Stimulated activated CD4-positive, alpha-beta T cell treated with anti-CD3 and anti-CD28 coated beads, Interleukin-1b, Interleukin-23, amount 100 ng/mL, for 4 hours (primary cell): Measurements from ENCODE around the gene SLC12A4.
A peak's percentile ranks its signal among the peaks of the same experiment; 100 is the strongest.

Experiments
- DNase-seq, 2 donors: peaks; one replicate each; pipeline ENCODE4 v3.0.0-alpha.2; 2020; ENCODE audit warnings: low read depth in 2 of 2

The SLC12A4 gene

DNA sequence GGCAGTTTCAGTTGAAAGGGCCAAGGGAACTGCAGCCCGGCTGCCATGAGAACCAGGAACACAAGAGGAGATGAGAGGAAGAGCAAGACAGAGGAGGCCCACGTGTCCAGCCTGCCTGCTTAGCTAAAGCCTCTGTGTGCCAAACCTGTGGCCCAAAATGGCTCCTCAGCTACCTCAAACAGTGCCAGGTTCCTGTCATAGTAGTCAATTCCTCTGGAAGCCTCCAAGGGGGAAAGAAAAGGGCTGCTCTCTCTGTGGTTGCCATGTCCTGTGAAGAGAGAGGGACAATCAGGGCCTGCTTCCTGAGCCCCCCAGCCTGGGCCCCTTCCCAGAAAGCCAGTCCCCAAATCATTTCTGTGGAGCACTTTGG, 5.2 kb downstream of the SLC12A4 start:
- no peak for DNase-seq

DNA sequence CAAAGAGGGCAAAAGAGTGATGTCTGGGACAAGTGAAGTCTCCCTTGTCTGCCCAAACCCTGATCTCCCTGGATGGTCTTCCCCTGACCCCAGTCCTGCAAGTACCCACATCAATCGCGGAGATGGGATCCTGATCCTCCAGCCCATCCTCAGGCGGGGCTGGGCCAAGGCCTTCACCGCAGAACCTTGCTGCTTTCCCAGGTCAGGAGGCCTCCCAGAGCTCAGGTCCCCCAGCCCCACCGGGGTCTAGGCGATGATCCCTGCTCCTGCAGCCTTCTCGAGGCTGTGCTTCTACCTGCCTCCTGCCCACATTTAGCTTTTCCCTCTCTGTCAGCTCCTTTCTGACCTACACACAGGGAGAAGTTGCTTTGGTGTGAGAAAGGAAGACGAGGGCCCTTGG, 6.3 kb downstream of the SLC12A4 start:
- DNase-seq = no peak

DNA sequence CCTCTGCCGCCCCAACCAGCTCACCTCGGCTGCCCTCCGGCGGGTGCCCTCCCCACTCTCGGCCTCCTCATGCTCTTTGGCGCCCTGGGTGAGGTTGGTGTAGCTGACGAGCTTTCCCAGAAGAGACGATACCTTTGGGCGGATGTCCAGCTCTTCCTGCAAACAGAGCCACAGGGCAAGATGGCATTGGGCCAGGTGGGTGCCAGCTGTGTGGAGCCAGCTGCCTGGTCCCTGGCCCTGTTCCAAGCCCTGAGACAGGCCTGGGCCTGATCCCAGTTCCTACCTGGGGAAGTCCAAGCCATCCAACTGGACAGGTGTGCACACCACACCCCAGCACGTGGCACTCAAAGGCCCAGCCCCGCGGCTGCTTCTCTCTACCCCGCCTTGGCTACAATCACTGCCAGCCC, 6.9 kb downstream of the SLC12A4 start:
- DNase-seq = no peak

DNA sequence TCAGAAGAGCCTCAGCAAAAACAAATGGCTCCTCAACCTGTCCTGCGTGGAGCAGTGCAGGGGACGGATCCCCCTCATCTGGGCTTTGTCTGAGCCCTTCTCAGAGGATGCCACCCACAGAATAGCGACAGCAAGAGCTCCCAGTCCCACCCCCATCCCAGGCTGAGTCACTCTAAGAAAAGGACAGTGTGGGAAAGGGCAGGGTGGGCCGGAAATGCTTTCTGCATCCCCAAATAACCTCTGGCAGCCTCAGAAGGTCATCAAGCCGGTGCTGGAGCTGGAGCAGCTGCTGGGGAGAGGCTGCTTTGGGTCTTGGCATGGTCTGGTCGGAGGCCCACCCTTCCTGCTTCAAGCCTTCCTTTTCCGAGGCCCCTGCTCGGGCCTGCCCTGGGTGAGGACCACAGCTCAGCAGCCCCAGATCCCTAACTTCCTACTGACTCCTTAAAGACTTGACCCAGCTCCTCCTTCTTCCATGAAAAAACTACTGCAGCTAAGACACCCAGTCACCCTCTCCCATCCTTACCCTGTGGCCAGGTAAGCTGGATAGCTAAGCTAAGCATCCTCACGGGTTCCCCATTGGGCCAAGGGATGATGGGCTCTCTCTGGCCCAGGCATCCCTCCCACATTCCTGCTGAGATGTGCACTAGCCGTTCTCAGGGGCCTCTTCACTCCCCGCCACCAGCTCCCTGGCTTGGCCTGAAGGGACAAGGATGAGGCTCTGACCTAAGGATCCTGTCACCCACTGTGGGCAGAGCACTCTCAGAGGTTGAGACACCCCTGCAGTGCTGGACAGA, 8.7 kb downstream of the SLC12A4 start:
- DNase-seq = no peak

DNA sequence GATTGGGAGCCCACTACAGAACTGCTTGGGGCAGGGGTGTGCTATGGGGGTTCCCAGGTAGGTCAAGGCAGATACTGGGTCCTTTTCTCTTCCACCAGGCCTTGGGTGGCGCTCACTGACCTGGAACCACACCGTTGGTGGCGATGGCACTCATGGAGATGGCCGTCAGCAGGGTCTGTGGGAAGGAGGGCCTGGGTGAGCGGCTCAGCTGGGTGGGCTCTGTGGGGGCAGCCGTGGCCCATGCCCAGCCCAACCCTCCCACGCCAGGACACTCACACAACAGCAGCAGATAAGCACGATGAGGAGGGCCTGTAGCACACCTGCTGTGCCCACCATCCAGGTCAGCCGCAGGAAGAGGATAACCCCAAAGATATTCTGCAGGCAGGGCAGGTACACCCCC, 10.8 kb downstream of the SLC12A4 start:
- DNase-seq = no peak

DNA sequence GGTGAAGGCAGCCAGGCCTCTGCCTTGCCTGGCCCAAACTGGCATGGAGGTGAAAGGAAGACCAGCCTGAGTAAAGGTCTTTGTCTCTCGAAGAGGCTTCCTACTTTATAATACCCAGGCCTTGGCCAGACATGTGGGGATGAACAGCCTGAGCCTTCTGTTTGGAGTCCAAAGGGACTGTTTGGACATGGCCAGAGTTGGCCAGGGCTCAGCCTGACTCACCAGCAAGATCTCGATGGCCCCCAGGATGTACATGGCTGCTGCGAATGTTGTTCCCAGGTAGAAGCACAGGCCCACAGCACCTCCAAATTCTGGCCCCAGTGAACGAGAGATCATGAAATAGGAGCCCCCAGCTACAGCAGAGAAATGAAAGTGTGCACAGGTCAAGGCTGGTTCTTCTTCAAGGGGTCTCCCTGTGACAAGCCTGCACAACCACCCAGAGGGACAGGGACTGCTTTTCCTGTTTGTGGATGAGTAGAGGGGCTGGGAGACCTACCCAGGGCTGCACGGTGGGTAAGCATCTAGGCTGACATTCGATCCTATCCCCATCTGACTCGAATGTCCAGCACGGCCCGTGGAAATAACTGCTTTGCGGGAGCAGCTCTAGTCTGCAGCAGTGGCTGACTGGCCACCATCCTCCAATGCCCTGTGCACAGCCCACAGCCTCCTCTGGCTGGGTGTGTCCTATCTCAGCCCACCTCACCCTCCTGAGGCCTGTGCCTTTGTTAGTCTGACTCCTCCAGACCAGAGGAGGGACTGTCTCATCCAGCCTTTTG, 13.8 kb downstream of the SLC12A4 start:
- no peak for DNase-seq

DNA sequence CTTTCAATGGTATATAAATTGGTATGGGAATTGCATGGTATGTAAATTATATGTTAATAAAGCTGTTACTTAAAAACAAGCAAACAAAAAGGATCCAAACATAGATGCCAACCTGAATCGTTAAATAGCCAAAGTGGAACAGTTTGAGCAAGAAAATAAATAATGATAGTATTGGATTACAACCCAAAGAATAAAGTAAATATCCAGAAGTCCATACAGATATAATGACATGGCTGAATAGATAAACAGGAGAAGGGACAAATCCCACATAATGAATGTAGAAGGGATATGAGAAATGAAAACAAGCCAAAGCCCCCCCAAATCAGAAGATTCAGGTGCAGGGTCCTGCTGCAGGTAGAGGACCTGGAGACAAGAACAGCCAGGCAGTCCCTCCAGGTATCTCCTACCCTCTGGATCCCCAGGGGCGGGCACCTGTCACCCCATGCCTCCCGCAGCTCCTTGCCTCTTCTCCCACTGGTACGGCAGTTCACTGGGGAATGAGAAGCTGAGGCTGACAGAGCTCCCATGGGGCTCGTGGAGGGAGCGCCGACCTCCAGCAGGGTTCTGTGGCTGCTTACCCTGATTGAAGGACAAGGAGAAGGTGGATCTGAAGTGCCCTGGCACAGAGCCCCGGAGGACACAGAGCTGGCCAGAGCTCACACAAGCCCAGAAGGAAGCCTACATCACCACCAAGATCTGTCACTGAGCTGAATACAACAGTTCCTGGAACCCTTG, 14.6 kb downstream of the SLC12A4 start:
- no peak for DNase-seq

DNA sequence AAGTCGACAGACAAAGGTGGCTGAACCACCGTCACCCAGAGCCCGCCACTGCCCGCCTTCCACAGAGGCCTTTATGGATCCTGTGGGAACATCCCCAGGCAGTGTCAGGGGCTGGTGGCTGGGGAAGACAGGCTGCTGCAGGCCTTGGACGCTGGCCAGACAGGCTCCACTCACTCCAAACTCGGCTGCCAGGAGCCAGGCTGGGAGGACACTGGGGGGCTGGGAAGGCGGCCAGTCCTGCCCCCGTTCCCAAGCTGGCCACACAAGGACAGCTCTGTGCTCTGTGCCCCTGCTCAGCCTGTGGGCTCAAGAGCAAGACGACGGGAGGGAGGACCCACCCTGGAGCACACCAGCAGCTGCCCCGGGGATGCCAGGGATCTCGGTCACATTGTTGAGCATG, 17.0 kb downstream of the SLC12A4 start:
- DNase-seq = no peak

DNA sequence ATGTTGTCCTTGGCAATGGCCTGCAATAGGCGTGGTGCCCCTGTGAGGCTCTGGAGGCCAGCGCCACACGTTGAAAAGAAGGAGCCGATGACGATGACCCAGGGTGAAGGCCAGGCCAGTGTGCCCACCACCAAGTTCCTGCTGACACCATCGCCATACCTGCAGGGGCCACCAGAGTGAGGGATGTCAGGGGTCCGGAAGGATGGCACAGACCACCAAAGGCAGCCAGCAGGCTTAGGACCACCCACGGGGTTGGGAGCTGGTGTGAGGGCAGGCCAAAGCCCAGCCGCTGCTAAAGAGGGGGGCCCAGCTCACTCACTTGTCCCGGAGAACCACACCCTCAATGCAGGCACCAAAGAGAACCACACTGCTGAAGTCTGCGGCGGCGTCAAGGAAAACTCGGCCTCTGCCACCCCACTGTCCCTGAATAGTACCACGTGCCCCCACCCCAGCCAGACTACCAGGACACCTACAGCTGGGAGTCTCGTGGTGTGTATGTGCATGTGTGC, 18.0 kb downstream of the SLC12A4 start:
- DNase-seq = no peak

DNA sequence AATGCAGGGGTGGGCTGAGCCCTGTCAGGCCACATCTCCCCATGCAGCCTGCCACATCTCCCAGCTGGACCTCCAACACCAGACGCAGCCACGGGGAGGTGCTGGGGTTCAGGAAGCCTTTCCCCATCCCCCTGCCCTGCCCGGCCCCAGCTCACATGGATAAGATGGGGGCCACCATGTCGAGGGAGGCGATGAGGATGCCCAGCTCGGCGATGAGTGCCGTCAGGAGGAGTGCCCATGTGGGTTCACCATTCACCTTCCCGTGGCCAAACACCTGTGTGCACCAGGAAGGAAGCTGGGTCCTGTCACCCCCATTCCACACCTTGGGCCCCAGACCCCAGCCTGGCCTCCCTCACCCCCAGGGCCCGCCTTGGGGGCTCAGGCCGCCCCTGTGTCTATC, 18.8 kb downstream of the SLC12A4 start:
- DNase-seq = no peak

DNA sequence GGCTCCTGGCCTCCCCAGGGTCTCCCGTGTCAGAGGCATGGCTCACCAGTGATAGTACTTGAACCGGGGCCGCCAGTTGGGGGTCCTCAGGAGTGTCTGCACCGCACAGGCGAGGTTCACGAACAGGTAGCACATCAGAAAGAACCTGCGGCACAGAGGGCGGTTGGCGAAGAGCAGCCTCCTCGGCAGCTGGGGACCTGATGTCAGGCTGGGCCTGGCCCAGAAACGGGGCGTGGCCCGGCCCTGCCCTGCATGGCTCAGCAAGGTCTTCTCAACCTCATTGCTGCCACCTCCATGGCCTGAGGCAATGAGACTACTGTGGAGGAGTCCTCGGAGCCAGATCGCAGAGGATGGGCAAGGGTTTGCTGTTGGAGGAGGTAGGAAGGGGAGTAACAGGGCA, 20.4 kb downstream of the SLC12A4 start:
- no peak for DNase-seq

DNA sequence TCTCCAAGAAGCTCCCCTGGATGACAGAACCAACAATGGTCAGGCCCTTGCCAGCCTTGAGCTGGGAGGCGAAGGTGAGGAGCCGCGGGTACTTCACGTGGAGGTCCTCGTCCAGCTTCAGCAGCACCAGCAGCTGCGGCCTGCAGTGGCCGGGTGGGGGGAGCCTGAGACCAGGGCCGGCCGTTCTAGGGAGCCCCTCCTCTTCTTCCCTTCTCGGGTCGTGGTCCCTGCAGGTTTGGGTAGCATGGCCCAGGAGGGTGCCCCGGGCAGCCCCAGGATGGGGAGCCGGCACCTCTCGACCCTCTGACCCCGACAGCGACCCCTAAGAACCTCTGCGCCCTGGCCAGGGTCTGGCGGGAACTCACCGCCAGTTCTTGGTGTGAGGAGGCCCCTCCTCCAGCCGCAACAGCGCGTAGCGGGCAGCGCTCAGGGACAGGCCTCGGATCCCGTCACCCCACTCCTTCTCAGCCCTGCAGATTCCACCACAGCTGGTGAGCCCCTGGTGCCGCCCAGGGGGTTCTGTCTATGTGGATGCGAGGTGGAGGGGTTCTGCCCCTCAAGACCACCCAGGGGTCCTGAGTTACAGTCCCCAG, 21.4 kb downstream of the SLC12A4 start:
- DNase-seq = no peak

DNA sequence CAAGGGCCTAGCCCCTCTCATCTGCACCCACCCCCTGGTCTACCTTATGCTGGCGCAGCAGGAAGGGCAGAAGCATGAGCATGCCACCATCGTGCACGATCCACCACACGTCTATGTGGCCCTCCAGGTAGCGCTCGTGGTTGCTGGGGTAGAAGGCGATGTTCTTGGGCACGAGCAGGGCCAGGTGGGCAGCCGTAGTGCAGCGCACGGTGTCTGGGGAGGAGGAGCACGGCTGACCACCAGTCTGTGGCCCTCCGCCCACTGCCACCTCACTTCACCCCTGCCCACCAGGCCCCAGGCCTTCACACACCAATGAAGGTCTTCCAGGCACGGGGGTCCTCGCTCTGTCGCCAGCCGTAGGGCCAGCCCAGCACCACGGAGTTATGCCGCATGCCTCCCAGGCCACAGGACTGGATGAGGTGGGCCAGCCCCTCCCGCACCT, 22.3 kb downstream of the SLC12A4 start:
- no peak for DNase-seq

DNA sequence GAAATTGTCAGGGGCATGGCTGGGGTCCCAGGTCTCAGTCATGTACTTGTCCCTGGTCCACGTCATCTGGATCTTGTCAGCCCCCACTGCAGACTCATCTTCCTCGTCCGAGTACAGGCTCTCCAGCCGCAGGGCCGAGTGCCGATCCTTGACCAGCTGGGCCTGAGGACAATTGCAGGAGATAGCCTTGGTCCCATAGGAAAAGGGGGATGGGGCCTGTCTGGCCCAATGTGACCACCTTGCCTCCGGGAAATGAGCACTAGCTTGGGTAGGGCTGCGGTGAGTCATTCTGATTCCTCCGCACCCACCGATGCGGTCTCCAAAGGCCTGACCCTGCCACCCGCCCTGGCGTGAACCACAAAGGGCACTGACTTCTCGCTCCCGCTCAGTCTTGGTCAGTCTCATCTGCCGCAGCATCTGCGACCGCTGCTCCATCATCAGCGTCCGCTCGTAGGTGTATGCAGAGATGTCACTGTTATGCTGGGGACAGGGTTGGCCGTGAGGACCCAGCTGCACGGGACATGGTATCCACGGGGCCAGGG, 23.0 kb downstream of the SLC12A4 start:
- no peak for DNase-seq

DNA sequence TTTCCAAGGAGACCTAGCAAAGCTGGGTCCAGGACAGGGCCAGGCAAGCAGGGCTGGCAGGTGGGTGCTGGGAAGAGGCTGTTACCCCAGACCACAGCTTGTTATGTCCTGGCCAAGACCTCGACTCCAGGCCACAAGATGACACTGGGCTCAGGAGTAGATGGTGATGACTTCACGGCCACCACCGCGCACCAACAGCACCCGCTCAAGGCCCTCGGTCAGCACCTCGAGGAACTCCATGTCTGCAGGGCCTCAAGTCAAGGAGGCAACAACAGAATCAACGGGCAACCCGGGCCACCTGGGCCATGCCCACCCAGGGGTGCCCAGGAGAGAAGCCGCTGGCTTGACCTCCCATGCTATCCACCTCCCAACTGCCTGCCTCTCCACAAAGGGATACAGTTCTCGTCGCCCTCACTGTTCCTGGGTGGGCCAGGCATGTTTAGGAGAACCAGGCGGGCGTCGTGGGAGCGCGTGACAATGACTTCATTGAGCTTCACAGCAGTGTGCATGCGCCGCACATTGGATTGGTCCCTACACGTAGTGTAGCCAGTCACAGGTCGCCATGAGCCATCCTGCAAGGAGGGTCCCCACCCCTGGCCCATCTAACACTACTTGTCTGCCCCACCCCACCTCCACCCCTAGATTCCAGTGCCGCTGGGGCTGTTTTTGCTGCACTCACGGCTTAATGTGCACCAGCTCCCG, 23.6 kb downstream of the SLC12A4 start:
- DNase-seq = no peak

DNA sequence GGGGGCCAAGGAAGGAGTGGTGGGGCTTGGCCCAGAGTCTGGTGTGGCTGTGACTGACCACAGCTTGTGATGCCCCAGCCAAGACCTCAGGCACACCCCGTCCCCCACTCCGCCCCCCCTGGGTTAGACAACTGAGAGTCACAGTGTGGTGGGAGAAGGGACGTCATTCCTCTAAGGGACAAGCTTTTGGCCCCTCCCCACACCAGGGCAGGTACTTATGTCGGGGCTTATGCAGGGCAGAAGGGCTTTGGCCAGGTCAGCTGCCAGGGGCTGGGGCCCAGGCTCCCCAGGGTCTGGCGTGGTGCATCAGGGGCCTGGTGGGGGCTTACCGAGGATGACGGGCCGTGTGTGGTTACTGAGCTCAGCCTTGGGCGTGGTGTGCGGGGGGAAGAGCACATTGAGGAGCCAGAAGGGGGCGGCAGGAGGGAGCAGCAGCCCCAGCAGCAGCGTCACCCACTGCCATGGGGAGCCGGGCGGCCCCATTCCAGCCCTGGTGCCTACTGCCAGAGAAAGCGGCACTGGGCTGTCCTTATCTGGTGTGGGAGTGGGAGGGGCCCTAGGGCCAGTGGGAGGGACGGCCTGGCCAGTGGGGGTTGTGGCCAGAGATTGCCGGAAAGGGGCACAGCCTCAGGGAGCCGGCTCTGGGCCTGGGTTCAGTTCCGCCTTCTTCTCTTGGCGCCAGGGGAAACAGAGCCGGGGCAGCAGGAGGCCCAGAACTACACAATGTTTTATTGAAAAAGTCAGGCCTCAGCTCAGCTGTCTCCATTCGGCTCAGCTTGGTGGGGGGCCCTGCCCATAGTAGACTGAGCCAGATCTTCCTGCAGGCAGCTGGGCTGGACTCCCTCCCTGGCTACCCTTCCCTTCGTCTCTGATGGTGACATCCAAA, 24.6 kb downstream of the SLC12A4 start, which contains the start of gene LCAT:
Gene LCAT, minus strand, starts transcription at position 502 of the 886 bp plus-strand sequence. Its CDS starts 19 bp downstream, at position 483.
- DNase-seq = no peak

DNA sequence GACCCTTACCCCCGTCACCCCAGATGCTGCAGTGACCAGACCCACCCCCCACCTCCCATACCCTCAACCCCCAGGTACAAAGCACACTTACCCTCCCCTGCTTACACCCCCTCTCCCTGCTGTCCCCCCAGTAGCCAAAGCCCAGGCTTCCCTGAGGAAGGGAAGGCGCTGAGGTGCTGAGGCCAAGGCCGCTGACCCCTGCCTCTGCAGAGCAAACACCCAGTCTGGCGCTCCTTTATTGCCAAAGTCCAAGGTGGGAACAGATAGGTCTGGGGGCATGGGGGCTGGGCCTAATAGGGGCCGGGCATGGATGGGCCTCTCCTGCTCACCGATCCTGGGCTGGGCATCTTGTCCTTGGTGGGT, 25.2 kb downstream of the SLC12A4 start:
- DNase-seq = no peak

DNA sequence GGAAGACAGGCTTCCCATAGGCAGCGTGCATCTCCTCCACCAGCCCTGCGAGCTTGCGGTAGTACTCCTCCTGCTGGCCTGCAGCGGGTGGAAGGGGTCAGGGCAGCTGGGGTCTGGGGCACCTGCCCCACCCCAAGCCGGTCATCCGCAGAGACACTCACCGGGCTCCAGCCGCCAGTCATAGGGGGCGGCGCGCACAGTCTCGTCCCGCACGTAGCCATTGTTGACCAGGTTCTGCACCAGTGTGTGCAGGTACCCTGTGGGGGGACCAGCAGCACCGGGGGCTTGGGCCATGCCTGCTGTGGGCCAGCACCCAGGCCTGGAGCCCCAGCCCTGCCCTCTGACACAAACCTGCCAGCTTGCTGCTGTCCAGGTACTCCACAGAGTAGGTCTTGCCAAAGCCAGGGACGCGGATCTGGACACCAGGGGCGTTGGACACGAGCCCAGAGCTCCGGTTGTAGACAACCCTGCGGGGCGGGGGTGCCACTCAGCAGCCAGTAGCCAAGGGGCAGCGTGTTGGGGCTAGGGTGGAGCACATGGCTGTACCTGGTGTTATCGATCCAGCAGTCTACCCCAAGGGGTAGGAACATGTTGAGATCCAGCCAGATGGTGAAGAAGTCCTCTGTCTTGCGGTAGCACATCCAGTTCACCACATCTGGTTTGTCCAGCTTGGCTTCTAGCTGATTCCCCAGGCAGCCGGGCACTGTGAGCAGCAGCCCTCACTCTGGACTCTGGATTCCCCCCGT, 25.8 kb downstream of the SLC12A4 start:
- DNase-seq = no peak

DNA sequence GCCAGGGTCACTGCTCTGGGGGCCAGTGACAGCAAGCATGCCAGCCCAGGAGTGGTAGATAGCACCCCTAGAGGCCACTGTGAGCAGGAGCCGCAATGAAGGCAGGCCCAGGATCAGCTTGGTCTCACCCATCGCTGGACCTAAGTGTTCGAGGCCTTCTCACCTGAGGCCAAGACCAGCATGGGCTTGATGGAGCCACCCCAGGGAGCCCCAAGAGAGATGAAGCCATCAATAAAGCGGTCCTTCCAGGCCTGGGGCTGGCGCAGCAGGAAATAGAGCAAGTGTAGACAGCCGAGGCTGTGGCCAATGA, 26.3 kb downstream of the SLC12A4 start:
- DNase-seq = peak in 1 of 2 donors; percentile 21
